Chondrocyte (in vitro differentiated cells): Measurements from ENCODE around the gene OR9Q1. TPM values are rescaled to one million over a fixed set of nuclear protein-coding genes. Genes with fewer than 3 reads are reported as not detected.

ENCODE experiments used
- DNase-seq: peaks from one replicate; pipeline ENCODE4 v3.0.0; 2021; ENCODE audit warnings: mixed read lengths, low spot score
- H3K27ac Mint-ChIP-seq: one replicate; pipeline ENCODE4 v1.8.0; 2021; ENCODE audit warnings: mild to moderate bottlenecking, moderate library complexity, mixed read lengths; ENCODE audit not compliant: unreplicated experiment
- H3K27me3 Mint-ChIP-seq: 2 replicates; pipeline ENCODE4 v1.8.0; 2021; ENCODE audit warnings: low read depth, mixed read lengths
- H3K36me3 Mint-ChIP-seq: 2 replicates; pipeline ENCODE4 v1.8.0; 2021; ENCODE audit warnings: low read depth, mixed read lengths
- H3K4me1 Mint-ChIP-seq: 2 replicates; pipeline ENCODE4 v1.8.0; 2021; ENCODE audit warnings: low read depth, mild to moderate bottlenecking, mixed read lengths
- H3K4me3 Mint-ChIP-seq: one replicate; pipeline ENCODE4 v1.8.0; 2021; ENCODE audit warnings: mild to moderate bottlenecking, moderate library complexity, mixed read lengths; ENCODE audit not compliant: unreplicated experiment
- H3K9me3 Mint-ChIP-seq: 2 replicates; pipeline ENCODE4 v1.8.0; 2021; ENCODE audit warnings: low read depth, mixed read lengths
- CTCF ChIP-seq: fragments of 200-600 bp; sonication (generic); IDR thresholded peaks from 2 replicates; pipeline ENCODE4 v1.5.0; 2021; ENCODE audit warnings: antibody characterized with exemption, mild to moderate bottlenecking, moderate library complexity
- total RNA-seq: library from RNA; stranded (reverse); gene quantifications from 3 replicates; pipeline ENCODE4 v1.2.1, GENCODE V29; 2021

OR9Q1 gene
- total RNA-seq, 1 donor from 2014 or later = not detected

- H3K27me3 Mint-ChIP-seq = no peaks in the 10 kb centered on the region
- no peaks in the 10 kb centered on the region for H3K4me1 Mint-ChIP-seq
- no peaks in the 10 kb centered on the region for H3K36me3 Mint-ChIP-seq
- no peak for DNase-seq
- H3K27ac Mint-ChIP-seq = no peak overlapping the region
- peaks cover 28% of the 10 kb centered on the region for H3K9me3 Mint-ChIP-seq
- H3K4me3 Mint-ChIP-seq = no peak overlapping the region
- TF ChIP-seq CTCF = no peak
Measured at GRCh38 chr11:58034471-58034870, 10.8 kb downstream of the OR9Q1 start.

- peaks cover 20% of the 10 kb centered on the region for H3K9me3 Mint-ChIP-seq
- TF ChIP-seq CTCF = no peak
- H3K36me3 Mint-ChIP-seq = peaks cover 2% of the 10 kb centered on the region
Measured at GRCh38 chr11:58039589-58039988, 15.9 kb downstream of the OR9Q1 start.

GRCh38 chr11:58043379-58043778, 19.7 kb downstream of the OR9Q1 start:
- Mint-ChIP-seq H3K27ac (no peak overlapping the region), H3K9me3 (peaks cover 5% of the 10 kb centered on the region), H3K36me3 (peaks cover 2% of the 10 kb centered on the region), H3K27me3 (peaks cover 2% of the 10 kb centered on the region), H3K4me1 (no peaks in the 10 kb centered on the region), H3K4me3 (no peak overlapping the region)
- DNase-seq = no peak
- TF ChIP-seq CTCF = no peak

More at GRCh38 chr11:58039589-58039988, 15.9 kb downstream of the OR9Q1 start:
- no peak overlapping the region for H3K4me3 Mint-ChIP-seq
- no peaks in the 10 kb centered on the region for H3K4me1 Mint-ChIP-seq
- DNase-seq = no peak
- H3K27me3 Mint-ChIP-seq = no peaks in the 10 kb centered on the region
- H3K27ac Mint-ChIP-seq = no peak overlapping the region

GRCh38 chr11:58046231-58046630, 22.6 kb downstream of the OR9Q1 start:
- no peak overlapping the region for H3K4me3 Mint-ChIP-seq
- no peak overlapping the region for H3K27ac Mint-ChIP-seq
- no peaks in the 10 kb centered on the region for H3K4me1 Mint-ChIP-seq
- no peak for DNase-seq
- peaks cover 5% of the 10 kb centered on the region for H3K9me3 Mint-ChIP-seq
- peaks cover 2% of the 10 kb centered on the region for H3K27me3 Mint-ChIP-seq
- H3K36me3 Mint-ChIP-seq = peaks cover 2% of the 10 kb centered on the region
- TF ChIP-seq CTCF = no peak

GRCh38 chr11:58047818-58048217, 24.1 kb downstream of the OR9Q1 start:
- DNase-seq = no peak
- no peak overlapping the region for H3K4me3 Mint-ChIP-seq
- no peak overlapping the region for H3K27ac Mint-ChIP-seq
- no peaks in the 10 kb centered on the region for H3K4me1 Mint-ChIP-seq
- no peak for TF ChIP-seq CTCF
- peaks cover 2% of the 10 kb centered on the region for H3K27me3 Mint-ChIP-seq
- H3K9me3 Mint-ChIP-seq = peaks cover 5% of the 10 kb centered on the region
- peaks cover 2% of the 10 kb centered on the region for H3K36me3 Mint-ChIP-seq
